ENCODE data around the gene CINP.
"Not testable (repeated sequence)": the region's sequence is repeated elsewhere in the genome, so short reads cannot be mapped to it uniquely, and the experiment has no call there.

CINP gene

DNA sequence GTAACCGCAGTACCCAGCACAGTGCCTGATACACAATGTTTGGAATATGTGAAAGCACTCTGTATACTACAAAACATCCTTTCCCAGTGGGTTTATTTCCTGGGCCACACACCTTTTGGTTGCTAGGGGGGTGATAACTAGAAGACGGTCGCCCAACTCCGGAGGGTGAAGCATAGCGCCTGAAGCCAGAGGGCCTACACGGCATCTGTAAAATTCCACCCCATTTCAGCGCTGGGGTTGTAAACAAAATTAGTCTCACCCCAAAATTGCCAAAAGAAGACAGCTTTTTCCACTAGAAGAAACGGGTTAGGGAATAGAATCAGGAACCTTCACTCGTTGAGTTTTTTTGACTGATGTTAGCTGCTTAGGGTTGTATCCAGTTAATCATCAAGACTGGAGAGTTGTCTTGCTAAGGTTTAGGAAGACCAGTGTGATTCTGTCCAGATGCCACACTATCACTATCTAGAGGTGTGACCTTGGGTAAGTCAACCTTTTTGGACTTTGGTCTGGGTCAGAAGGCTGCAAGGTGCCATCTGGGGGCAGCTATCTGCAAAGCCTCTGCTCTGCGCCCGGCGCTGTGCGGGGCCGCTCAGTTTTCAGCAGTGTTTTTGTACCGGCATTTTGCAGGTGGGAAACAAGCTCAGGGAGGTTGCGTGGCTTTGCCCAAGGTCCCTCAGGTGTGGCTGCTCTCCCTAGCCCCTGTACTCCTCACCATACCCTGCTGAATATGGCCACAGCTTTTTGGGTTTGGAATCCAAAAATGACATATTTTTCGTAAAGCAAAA is 41.8 kb downstream of the CINP start:
- no peak for DNase-seq (ENCODE audit: low read depth in 2 of 2)

DNA sequence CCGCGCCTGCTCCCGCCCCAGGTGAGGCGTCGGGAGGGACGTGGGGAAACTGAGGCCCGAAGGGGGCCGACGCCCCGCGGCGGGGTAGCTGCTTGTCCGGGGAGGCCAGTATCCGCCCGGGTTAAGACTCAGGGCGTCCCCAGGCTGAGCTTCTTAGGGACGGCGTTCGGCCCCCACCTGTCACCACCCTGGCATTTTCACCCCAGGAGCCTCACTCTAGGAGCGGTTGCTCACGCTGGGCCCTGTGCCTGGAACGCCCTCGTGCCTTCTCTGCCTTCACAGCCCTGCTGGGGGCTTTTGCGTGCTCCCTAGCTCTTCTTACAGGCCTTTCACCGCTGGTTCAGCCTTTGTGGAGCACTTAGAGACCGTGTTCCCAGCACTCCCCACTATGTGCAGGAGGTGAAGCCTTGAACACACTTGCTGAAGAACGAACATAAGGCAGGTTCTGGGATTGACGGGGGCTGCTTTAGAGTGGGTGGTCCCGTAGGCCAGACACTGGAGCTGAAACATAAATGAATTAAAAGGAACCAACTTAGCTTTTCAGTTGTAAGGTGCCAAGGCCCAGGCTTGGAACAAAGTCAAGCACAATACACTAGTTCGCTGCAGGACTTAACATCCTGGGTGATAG is 42.5 kb downstream of the CINP start:
- peak in 1 of 2 experiments; percentile 21 for DNase-seq (ENCODE audit: low read depth in 2 of 2)

DNA sequence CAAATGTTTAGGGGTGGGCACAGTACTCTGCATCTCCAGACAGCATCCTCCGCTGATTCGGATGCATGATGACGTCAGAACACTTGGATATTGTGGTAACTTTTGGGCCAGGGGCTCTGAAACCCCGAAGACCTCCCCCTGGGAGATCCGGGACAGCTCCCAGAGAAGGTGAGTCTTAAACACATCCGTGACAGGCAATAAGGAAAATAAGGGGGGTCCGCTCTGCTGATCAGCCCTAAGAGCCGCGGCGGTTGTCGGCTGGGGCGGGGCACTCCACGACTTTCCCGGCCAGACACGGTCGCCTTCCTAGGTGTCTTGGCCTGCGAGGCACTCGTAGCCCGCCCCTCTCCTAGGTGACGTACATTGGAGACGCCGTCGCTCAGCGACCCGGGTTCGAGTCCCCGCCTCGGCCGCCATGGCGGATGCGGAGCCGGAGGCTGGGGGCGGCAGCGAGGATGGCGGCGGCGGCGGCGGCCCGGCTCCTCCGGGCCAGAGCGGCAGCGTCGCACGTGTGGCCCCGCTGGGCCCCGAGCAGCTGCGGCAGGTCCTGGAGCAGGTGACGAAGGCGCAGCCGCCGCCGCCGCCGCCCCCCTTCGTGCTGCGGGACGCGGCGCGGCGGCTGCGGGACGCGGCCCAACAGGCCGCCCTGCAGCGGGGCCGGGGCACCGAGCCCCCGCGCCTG is 43.2 kb downstream of the CINP start, which contains the start of gene ZNF839:
Gene ZNF839 (plus strand): TSS at position 396 of the 682 bp plus-strand sequence. CDS start 20 bp downstream, at position 416.
- DNase-seq (ENCODE audit: low read depth in 2 of 2) = peak; percentile 91 to 95

DNA sequence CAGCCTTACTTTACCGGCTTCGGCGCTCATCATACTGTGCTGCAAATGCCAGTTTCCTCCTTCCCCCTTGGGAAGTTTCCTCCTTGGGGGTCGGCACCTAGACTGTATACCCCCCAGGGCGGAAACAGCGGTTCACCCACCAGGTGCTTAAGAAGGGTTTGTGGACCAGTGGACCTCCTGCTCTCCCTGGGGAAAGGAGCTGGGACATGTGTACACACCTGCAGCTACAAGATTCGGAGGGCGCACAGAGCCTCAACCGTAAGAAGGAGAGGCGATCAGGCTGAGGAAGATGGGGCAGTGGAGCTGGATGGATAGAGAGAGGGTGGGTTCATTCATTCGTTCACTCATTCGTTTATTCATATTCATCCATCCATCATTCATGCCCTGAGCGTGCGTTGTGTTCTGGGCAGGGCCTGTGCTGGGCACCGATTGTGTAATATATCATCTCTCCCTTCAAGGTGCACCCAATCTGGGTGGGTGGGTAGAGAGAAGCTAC is 43.9 kb downstream of the CINP start:
- DNase-seq (ENCODE audit: low read depth in 2 of 2) = no peak

DNA sequence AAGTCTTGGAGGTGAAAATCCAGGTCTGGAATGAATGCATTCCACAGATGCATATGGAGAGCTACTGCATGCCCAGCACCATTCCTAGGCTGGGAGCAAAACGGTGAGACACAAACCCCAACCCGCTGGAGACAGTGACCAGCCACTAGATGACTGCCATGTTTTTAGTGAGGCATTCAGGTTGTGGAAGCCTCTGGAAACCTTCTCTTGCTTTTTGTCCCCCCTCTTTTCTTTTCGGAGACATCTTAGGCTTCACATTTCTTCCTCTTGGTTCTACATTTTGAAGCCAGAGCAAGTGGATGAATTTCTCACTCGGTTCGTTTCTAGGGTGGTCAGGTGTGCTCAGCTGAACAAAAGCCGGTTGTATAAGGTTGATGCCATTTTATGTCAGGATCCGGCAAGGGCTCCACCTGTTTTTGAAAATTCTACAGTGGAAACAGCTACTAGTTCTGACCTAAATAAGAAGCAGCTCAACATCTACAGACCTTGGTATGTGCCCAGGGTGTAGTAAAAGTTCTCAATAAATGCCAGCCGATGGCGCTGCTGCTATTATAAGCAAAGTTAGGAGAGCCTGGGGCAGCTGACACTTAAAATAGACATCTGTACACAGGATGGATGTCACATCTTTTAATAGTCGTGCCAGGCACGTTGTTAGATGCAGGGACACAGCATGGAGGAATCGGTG is 45.0 kb downstream of the CINP start:
- DNase-seq (ENCODE audit: low read depth in 2 of 2) = no peak

DNA sequence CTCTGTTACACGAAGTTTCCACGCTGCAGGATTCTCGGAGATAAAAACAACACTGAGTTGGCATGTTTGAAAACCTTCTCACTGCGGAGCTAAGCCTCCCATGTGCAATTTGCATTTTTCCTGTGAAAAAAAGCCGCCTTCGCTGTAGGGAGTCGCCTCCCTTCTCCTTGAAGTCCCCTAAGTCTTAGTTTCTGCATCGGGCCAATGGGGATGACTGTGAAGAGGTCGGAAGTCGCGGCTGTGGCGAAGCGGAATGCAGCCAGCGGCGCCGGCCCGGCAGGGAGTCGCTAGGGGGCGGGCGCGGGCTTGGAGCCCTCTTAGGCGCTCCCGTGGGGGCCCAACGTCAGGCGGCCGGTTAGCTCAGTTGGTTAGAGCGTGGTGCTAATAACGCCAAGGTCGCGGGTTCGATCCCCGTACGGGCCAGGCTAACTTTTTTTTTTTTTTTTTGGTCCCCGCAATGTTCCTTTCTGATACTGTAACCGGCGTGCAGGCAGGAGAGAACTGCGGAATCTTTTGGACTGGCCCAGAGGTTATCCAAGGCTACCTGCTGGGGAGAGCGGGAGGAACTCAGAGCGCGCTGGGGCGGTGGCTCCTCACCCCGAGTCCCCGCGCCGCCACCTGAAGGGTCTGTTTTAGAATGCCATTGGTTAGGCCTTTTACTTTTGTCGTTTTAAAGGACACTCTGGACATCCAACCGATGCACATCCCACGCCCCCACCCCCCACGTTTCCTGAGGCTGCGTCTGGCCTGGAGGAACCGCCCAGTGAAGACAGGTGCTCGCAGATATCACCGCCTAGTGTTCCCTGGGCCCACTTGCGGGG is 45.7 kb downstream of the CINP start:
- DNase-seq (ENCODE audit: low read depth in 2 of 2) = peak; percentile 93 to 97

DNA sequence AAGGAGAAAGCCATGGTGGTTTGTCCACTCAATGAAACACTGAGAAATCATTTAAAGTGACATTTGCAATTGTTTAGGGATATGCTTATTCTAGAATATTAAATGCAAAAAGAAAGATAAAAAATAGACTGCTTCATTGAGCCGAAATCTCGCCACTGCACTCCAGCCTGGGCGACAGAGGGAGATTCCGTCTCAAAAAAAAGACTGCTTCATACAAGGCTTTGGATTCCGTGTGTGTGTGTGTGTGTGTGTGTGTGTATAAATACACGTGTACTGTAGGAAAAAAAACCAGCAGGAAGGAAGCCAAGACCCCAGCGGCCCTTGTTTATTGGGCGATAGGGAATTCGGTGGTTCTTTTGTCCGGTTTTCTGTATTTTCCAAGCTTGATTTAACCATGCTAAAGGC is 46.4 kb downstream of the CINP start:
- DNase-seq (ENCODE audit: low read depth in 2 of 2) = no peak

DNA sequence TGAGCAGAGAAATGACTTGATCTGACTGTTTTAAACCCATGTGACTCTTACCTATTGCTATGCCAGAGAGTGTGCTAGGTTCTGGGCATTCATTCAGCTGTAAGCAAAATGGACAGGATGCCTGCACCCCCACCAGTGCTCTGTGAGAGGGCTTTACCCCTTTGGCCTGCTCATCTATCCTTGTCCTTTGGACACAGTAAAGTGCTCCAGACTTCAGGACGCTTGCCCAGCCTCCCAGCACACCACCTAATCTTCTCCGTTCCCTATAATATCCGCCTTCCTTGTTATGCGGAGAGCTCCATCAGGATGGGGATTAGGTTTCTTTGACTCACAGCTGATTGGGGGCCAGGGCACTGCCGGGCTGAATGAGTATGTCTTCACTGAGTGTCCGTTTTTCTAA is 47.6 kb downstream of the CINP start:
- DNase-seq (ENCODE audit: low read depth in 2 of 2) = no peak

DNA sequence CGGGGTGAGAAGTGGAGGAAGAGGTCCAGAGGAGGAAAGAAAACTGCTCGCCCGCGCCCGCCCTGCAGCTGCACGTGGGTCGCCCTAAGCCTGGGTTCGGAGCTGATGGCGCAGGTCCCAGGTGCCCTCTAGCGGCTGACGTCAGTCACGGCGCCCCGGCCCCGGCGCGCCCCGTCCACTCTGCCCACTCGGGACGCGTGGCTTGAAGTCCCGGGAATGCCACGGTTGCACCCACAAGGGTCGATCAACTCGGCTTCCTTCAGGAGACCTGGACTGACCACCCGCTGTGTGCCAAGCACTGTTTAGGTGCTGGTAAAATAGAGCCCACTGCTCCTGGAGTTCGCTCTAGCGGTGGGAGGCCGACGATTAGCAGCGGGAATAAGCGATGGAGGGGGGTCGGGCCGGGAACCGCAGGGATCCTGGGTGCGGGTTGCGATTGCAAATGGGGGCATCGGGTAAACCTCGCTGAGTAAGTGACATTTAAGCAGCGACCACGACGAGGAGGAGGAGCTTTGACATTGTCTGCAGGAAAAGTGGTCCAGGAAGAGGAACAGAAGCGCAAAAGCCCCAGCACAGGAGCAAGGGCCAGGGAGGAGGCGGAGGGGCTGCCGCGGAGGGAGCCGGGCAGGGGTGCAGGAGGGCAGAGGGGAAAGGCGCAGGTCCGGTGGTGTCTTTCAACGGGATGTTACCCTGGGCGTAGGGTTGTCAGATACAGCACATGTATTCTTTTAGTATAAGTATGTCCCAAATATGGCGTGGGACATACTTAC is 48.3 kb downstream of the CINP start:
- DNase-seq (ENCODE audit: low read depth in 2 of 2) = peak; percentile 57 to 75

DNA sequence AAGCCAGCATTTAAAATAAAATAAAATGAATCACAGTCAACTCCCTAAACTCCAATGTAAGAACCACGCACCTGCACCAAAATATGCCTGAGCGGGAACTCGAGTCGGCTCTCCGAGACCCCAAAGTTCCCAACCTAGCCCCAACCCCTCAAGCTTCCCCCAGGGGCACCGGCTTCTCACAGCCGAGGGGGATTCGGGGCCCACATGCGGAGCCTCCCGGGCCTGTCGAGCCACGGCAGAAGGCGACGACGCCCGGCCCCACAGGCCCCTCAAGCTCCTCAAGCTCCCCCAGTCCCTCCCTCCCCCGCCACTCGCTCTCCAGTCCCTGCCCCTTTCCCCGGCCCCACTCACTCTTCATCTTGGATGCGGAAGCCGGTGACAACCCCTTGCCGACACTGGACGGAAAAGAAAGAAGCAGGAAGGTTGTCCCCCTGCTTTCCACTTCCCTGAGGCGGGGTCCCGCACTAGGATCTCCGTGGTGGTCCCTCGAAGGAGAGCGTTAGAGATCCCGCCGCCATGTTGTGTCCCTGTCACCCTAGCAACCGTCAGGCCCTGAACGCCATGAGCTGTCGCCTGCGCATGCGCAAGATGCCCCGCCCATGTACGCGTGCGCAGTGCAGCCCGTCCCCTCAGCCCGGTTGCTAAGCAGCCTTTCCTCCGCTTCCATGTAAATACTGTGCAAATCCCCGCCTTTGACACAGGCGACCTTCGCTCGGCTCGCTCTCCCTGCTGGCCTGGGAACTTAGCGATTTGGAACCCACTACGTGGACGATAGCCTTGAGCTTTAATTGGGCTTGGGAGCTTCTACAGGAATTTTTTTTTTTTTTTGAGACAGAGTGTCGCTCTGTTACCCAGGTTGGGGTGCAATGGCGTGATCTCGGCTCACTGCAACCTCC is 57.8 kb downstream of the CINP start, which contains the start of gene MOK:
Gene MOK (minus strand): TSS at position 554 of the 896 bp plus-strand sequence. CDS start 196 bp downstream, at position 358.
- DNase-seq (ENCODE audit: low read depth in 2 of 2) = peak; percentile 93 to 94

DNA sequence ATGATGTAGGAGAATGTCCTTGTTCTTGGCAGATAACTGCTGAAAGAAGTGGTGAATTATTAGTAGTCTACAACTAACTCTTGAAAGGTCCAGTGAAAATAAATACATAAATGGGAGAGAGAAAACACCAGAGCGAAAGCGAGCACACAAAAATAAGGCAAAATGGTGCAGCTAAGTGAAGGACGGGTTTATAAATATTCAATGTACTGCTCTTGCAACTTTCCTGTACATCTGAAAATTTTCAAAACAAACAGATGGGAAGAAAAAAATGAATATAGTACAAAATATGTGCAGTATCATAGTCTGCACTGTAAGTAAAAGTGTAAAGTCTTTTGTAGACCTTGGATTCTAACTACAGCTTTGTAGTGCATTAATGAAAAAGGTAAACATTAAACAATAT is 59.0 kb downstream of the CINP start:
- no peak for DNase-seq (ENCODE audit: low read depth in 2 of 2)

DNA sequence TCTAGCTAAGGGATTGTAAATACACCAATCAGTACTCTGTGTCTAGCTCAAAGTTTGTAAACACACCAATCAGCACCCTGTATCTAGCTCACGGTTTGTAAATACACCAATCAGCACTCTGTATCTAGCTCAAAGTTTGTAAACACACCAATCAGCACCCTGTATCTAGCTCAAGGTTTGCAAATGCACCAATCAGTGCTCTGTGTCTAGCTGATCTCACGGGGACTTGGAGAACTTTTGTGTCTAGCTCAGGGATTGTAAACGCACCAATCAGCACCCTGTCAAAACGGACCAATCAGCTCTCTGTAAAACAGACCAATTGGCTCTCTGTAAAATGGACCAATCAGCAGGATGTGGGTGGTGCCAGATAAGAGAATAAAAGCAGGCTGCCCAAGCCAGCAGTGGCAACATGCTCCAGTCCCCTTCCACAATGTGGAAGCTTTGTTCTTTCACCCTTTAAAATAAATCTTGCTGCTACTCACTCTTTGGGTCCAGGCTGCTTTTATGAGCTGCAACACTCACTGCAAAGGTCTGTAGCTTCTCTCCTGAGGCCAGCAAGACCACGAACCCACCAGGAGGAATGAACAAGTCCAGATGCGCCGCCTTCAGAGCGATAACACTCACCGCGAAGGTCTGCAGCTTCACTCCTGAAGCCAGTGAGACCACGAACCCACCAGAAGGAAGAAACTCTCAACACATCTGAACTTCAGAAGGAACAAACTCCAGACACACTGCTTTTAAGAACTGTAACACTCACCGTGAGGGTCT is 64.2 kb downstream of the CINP start:
- DNase-seq (ENCODE audit: low read depth in 2 of 2) = not testable (repeated sequence)
